Panc1 (cell line): ENCODE data around the gene FAM50A. TPM values are rescaled to one million over a fixed set of nuclear protein-coding genes. Genes with fewer than 3 reads are reported as not detected.
A peak's percentile ranks its signal among the peaks of the same experiment; 100 is the strongest.

Source experiments
- ATAC-seq: fragments of 200-7000 bp; cut with Tn5 transposase; 2 replicates; pipeline ENCODE4 v1.9.1; 2020; ENCODE audit warnings: mild to moderate bottlenecking, moderate library complexity
- BruUV-seq: library from RNA; stranded (reverse); fragments of 400-500 nt; replicated peaks from 2 replicates; lab custom pipeline; 2021; lab: Mats Ljungman, UMichigan
- CTCF ChIA-PET: fragments of 300-600 bp; sonication (Branson Sonifier 250); formaldehyde crosslinking; loops from one replicate; lab custom pipeline; 2022; ENCODE audit warnings: antibody characterized with exemption; lab: Charles Lee
- POLR2A ChIA-PET: fragments of 300-600 bp; sonication (Branson Sonifier 250); formaldehyde crosslinking; loops from one replicate; lab custom pipeline; 2022; ENCODE audit warnings: antibody characterized with exemption; lab: Charles Lee
- DNase-seq: peaks from one replicate; pipeline ENCODE4 v3.0.0-alpha.2; 2010; ENCODE audit warnings: low read depth, low spot score
- H3K27ac ChIP-seq: 2 replicates; pipeline ENCODE4 v1.5.1; 2011; ENCODE audit warnings: mild to moderate bottlenecking, low read length, inconsistent platforms
- H3K27me3 ChIP-seq: fragments of 200-500 bp; sonication (Bioruptor generic); 2 replicates; pipeline ENCODE4 v1.6.0; 2014; ENCODE audit warnings: low read length, inconsistent platforms; ENCODE audit not compliant: control insufficient read depth, insufficient read depth
- H3K36me3 ChIP-seq: fragments of 200-500 bp; sonication (Bioruptor generic); 2 replicates; pipeline ENCODE4 v1.5.1; 2014; ENCODE audit warnings: inconsistent platforms, mild to moderate bottlenecking, low read length, moderate library complexity; ENCODE audit not compliant: control insufficient read depth, insufficient read depth
- H3K4me1 ChIP-seq: 2 replicates; pipeline ENCODE4 v1.5.1; 2011; ENCODE audit warnings: inconsistent platforms, mild to moderate bottlenecking, low read length, moderate library complexity; ENCODE audit not compliant: control insufficient read depth, insufficient read depth
- H3K4me3 ChIP-seq, 2 experiments: 2 replicates each; pipeline ENCODE4 v1.5.1; 2011 to 2012; ENCODE audit warnings: low read depth in 2 of 2, low read length in 2 of 2, mild to moderate bottlenecking in 2 of 2, inconsistent platforms in 1 of 2, moderate library complexity in 1 of 2
- H3K9me3 ChIP-seq: fragments of 200-500 bp; sonication (Bioruptor generic); 2 replicates; pipeline ENCODE4 v1.5.1; 2014; ENCODE audit warnings: low read depth, mild to moderate bottlenecking, inconsistent platforms, low read length, moderate library complexity; ENCODE audit not compliant: control insufficient read depth, insufficient read depth
- POLR2AphosphoS5 ChIP-seq: IDR thresholded peaks from 2 replicates; pipeline ENCODE4 v1.6.1; 2012; ENCODE audit warnings: mild to moderate bottlenecking, low read depth, low read length, moderate library complexity
- SIN3A ChIP-seq: IDR thresholded peaks from 2 replicates; pipeline ENCODE4 v1.6.1; 2012; ENCODE audit warnings: low read depth, mild to moderate bottlenecking, low read length, moderate library complexity, borderline replicate concordance; ENCODE audit not compliant: insufficient read depth
- TCF7L2 ChIP-seq: IDR thresholded peaks from 2 replicates; pipeline ENCODE4 v1.6.1; 2011; ENCODE audit warnings: mild to moderate bottlenecking, low read depth, low read length, inconsistent platforms
- in situ Hi-C: cut with HindIII; loops from 2 replicates; pipeline ENCODE4 v1.10.0; 2016; ENCODE audit warnings: low sequenced_read_pairs, low pct_unique_long_range_greater_than_20kb
- intact Hi-C: fragments of 100-400 bp; cut with micrococcal nuclease; formaldehyde crosslinking; loops from one replicate; pipeline ENCODE4 v1.10.0; 2022; ENCODE audit not compliant: unreplicated experiment
- total RNA-seq: library from RNA; stranded (reverse); gene quantifications from one replicate; pipeline ENCODE4 v1.2.1, GENCODE V29; 2021; ENCODE audit not compliant: unreplicated experiment
- TF ChIP-seq, protein P1 (sequence below), 2 experiments: IDR thresholded peaks; 2 replicates each; pipeline ENCODE4 v1.6.1; 2011 to 2012; ENCODE audit warnings: low read depth in 2 of 2, control low read depth in 1 of 2, low read length in 1 of 2, mild to moderate bottlenecking in 1 of 2, moderate library complexity in 1 of 2; ENCODE audit not compliant: insufficient read depth in 1 of 2
- TF ChIP-seq, protein P2 (sequence below): fragments of 450-650 bp; IDR thresholded peaks from 2 replicates; pipeline ENCODE4 v1.5.1; 2017; ENCODE audit warnings: mild to moderate bottlenecking

The FAM50A gene
- total RNA-seq, 1 experiment from 2014 or later = 225 TPM

DNA sequence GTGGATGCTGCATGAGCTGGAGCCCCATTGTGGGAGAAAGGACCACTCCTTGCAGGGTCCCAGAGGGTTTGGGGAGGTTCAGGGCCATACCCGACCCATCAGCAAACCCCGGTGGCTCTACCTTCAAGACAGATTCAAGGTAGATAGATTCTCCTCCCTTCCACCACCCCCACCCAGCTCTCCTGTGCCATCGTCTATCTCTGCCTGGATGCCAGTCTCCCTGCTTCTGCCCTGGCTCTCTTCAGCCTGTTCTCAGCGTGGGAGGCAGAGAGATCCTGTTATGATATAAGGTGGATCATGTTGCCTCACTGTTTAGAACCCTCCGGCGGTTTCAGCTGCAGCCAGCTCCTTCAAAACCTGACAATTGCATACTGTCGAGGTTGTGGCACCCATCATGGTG lies 29.7 kb downstream of the FAM50A start:
- no TSS peak for BruUV-seq
- in situ Hi-C loops (no loop called here), intact Hi-C loops (no loop called here)
- Histone ChIP-seq H3K27ac (no peak overlapping the region), H3K9me3 (no peaks in the 10 kb centered on the region), H3K4me3 (no peak overlapping the region), H3K36me3 (no peaks in the 10 kb centered on the region), H3K27me3 (no peaks in the 10 kb centered on the region), H3K4me1 (peaks cover 14% of the 10 kb centered on the region)
- CTCF ChIA-PET = no interaction called here
- POLR2A ChIA-PET = interaction anchor here (0.6 kb wide), 1 partner anchor 52 kb away, joined by 6 read pairs; no protein-coding TSS in a partner anchor
- DNase-seq (no peak), ATAC-seq (no peak)
- TF ChIP-seq, protein P1, sequence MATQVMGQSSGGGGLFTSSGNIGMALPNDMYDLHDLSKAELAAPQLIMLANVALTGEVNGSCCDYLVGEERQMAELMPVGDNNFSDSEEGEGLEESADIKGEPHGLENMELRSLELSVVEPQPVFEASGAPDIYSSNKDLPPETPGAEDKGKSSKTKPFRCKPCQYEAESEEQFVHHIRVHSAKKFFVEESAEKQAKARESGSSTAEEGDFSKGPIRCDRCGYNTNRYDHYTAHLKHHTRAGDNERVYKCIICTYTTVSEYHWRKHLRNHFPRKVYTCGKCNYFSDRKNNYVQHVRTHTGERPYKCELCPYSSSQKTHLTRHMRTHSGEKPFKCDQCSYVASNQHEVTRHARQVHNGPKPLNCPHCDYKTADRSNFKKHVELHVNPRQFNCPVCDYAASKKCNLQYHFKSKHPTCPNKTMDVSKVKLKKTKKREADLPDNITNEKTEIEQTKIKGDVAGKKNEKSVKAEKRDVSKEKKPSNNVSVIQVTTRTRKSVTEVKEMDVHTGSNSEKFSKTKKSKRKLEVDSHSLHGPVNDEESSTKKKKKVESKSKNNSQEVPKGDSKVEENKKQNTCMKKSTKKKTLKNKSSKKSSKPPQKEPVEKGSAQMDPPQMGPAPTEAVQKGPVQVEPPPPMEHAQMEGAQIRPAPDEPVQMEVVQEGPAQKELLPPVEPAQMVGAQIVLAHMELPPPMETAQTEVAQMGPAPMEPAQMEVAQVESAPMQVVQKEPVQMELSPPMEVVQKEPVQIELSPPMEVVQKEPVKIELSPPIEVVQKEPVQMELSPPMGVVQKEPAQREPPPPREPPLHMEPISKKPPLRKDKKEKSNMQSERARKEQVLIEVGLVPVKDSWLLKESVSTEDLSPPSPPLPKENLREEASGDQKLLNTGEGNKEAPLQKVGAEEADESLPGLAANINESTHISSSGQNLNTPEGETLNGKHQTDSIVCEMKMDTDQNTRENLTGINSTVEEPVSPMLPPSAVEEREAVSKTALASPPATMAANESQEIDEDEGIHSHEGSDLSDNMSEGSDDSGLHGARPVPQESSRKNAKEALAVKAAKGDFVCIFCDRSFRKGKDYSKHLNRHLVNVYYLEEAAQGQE (IDR thresholded peaks at IDR 0.05; ENCODE audit: insufficient read depth in 1 of 2, low read depth in 2 of 2, low read length in 1 of 2) = no peak
- TF ChIP-seq SIN3A (no peak), TCF7L2 (no peak), POLR2AphosphoS5 (no peak)
- TF ChIP-seq, protein P2, sequence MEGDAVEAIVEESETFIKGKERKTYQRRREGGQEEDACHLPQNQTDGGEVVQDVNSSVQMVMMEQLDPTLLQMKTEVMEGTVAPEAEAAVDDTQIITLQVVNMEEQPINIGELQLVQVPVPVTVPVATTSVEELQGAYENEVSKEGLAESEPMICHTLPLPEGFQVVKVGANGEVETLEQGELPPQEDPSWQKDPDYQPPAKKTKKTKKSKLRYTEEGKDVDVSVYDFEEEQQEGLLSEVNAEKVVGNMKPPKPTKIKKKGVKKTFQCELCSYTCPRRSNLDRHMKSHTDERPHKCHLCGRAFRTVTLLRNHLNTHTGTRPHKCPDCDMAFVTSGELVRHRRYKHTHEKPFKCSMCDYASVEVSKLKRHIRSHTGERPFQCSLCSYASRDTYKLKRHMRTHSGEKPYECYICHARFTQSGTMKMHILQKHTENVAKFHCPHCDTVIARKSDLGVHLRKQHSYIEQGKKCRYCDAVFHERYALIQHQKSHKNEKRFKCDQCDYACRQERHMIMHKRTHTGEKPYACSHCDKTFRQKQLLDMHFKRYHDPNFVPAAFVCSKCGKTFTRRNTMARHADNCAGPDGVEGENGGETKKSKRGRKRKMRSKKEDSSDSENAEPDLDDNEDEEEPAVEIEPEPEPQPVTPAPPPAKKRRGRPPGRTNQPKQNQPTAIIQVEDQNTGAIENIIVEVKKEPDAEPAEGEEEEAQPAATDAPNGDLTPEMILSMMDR = no peak

DNA sequence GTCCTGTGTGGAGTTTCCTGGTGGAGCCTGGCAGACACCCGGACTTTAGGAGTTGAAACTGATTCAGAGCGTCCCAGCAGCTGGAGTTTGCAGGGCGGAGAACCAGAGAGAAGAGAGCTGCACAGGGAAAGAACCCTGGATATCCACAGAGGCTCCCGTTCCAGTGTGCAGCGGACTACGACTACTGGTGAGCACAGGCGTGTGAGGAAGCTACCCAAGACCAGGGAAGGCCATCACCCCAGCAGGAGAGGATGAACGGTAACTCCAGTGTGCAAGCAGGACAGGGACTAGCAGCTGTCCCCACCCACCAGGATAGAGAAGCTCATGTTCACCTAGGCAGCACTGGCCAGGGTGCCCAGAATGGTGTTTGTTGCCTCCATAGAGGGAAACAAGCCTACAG lies 32.9 kb downstream of the FAM50A start:
- ChIA-PET CTCF (interaction anchor here (1.2 kb wide), 1 partner anchor 14 kb away, joined by 3 read pairs; the partner anchor contains the start of gene SLC10A3), POLR2A (interaction anchor here (0.6 kb wide), 2 partner anchors 50 to 54 kb away, joined by 11 to 14 read pairs; no protein-coding TSS in a partner anchor)
- Histone ChIP-seq H3K4me1 (peaks cover 17% of the 10 kb centered on the region), H3K27me3 (no peaks in the 10 kb centered on the region), H3K4me3 (no peak overlapping the region), H3K27ac (0 out of 2 replicates have a peak overlapping the region, but pooled peaks have one; percentile 29), H3K36me3 (no peaks in the 10 kb centered on the region), H3K9me3 (no peaks in the 10 kb centered on the region)
- TF ChIP-seq TCF7L2 (no peak), POLR2AphosphoS5 (peak; percentile 47; the same call in 1 of the 2 replicates)
- no TSS peak for BruUV-seq
- intact Hi-C loops = no loop called here
- ATAC-seq (no peak), DNase-seq (no peak)
- in situ Hi-C loops = no loop called here

DNA sequence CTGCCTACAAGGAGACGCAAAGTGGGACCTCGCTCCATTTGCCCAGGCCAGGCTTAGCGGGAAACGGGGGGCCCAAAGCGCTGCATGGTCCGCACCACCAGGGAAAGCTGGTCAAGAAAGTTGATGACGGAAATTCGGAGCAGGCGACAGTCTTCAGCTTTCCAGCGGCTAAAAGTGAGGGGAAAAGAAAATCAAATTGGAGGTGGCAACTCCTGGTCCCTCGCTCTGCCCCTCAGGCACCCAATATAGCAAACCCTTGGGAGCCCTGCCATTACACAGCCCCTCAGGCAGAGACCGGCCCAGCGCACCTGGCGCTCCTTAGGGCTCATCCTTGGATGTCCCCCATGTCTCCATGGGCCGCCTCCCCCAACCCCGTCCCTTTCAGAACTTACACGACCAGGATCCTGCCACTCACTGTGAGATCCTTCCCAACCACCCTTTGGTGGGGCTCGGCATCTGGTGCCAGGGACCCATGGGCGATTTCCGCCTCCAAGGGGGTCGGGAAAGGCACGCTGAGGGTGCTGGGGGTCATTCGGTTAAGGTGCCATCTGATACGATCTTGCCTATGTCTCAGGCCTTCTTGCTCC lies 34.0 kb downstream of the FAM50A start:
- POLR2A ChIA-PET = interaction anchor here (0.6 kb wide), 1 partner anchor 21 kb away, joined by 11 read pairs; no protein-coding TSS in a partner anchor
- Histone ChIP-seq H3K4me1 (peaks cover 18% of the 10 kb centered on the region), H3K36me3 (no peaks in the 10 kb centered on the region), H3K4me3 (peak overlapping the region; percentile 65 to 70), H3K9me3 (no peaks in the 10 kb centered on the region), H3K27ac (peak overlapping the region; percentile 84), H3K27me3 (no peaks in the 10 kb centered on the region)
- in situ Hi-C loops = no loop called here
- peak; percentile 57 for TF ChIP-seq POLR2AphosphoS5
- TF ChIP-seq TCF7L2 = no peak
- DNase-seq (no peak), ATAC-seq (0 out of 2 replicates have a peak, but pooled peaks have one; percentile 9)
- intact Hi-C loops = no loop called here
- CTCF ChIA-PET = interaction anchor here (0.6 to 1.2 kb wide), 3 partner anchors 13 to 105 kb away, joined by 3 to 6 read pairs (median 3); partner anchors contain the start of gene SLC10A3
- BruUV-seq = TSS peak; percentile 100
